ENCODE measurements around the gene ACOT4.

GRCh38 chr14:73553845-73554244 is 37.8 kb upstream of the ACOT4 start:
- no peak for TF ChIP-seq YY1 (IDR thresholded peaks at IDR 0.05)
- no peak for TF ChIP-seq CTCF (IDR thresholded peaks at IDR 0.05; ENCODE audit: low read depth, low read length, missing input control)
- TF ChIP-seq RAD21 (IDR thresholded peaks at IDR 0.05) = no peak
- TF ChIP-seq EGR1 (IDR thresholded peaks at IDR 0.05; ENCODE audit: low read depth in 2 of 2) = no peak
- no peak for TF ChIP-seq JUND (IDR thresholded peaks at IDR 0.05)
- TF ChIP-seq REST (IDR thresholded peaks at IDR 0.05) = no peak

All from liver (tissue), 3 donors.